Hematopoietic multipotent progenitor cell treated with erythropoietin and hydrocortisone succinate and interleukin-3 and kit ligand, for 6 days (in vitro differentiated cells): ENCODE results near the gene RGS9.

Experiments
- DNase-seq: peaks from one replicate; pipeline ENCODE4 v3.0.0-alpha.2; 2015

The RGS9 gene

DNA sequence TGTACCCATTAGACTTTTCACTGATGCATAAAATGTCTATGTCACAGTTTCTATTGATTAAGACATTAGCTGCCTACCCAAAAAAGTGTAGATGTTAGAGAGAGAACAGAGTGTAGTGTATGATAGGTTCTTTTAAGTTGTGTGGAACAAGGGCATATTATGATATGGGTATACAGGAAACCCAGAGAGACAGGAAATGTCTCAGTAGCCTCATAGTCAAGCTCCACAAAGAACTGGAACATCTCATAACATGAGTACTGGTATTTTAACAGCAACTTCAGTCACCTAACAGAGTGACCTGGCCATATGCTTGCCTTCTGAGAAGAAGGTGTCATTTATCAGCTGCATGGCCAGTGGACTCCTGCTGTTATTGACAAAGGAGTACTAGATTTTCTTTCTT lies 128.1 kb downstream of the RGS9 start:
- no peak for DNase-seq

DNA sequence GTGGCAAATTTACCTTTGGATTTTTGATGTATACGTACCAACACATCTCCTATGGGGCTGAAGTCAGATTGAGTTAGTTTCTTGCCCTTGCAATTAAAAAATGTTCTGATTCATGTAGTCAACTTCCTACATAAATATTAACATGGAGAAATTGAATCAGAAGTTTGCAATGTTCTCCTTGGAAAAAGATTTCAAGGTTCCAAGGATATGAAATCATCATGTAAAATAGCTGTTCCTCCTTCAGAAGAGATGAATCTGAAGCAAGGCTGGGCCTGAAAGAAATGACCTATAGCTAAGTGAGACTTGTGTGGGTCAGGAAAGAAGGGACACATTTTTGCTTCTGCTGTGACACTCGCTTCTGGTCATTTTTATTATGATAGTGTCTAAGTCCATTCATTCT lies 131.7 kb downstream of the RGS9 start:
- no peak for DNase-seq

DNA sequence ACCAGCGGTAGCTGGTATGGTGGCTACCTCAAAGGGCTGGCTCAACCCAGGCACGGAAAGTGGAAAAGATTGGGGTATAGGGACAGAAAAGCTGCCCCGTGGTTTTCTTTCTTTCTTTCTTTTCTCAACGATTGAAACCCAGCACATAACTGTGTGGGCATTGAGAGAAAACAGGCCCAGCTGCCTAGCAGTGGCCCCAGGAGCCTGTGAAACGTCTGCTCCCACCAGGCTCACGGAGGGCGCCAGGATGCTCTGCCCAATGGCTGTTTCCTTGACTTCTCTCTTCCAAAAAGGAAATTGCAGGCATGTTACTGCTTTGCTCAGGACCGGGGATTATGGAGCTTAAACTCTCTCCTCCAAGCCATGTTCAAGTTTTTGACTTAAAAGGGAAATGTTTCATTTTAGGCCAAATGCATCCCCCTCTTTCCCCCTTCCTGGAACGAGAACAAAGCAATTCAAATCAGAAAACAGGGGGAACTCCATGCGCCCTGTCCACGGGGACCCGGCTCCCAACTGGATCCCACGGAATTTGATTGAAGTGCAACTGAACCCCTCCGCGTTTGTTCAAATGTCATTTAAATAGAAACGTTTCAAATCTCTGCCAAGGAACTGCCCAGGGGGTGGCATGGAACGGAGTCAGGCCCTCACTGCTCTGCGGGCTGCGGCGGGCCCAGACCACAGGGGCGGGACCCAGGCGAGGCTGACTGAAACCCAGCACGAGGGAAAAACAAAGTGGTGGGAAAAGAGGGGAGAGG lies 133.5 kb downstream of the RGS9 start:
- DNase-seq = no peak

GRCh38 chr17:65271296-65271695 lies 134.1 kb downstream of the RGS9 start:
- no peak for DNase-seq
